HG03565 (cell line): Measurements from ENCODE around the gene REEP1.

Experiments used
- ATAC-seq: cut with Tn5 transposase; IDR thresholded peaks from one replicate; pipeline ENCODE4 v1.9.1; 2021; ENCODE audit warnings: mild to moderate bottlenecking, moderate library complexity; ENCODE audit not compliant: unreplicated experiment

The REEP1 gene

GRCh38 chr2:86308356-86308755, 29.1 kb downstream of the REEP1 start:
- no peak for ATAC-seq

DNA sequence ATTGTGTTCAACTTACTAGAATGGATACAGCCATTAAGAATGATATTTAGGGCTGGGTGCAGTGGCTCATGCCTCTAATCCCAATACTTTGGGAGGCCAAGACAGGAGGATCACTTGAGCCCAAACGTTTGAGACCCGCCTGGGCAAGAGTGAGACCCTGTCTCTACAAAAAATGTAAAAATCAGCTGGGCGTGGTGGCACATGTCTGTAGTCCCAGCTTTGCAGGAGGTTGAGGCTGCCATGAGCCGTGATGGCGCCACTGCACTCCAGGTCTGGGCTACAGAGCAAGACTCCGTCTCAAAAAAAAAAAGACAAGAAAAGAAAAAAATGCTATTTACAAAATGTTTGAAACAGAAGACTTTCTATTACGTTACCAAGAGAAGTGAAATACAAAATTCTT, 30.0 kb downstream of the REEP1 start:
- ATAC-seq: no peak

- no peak for ATAC-seq
Observed at GRCh38 chr2:86305915-86306254, 31.5 kb downstream of the REEP1 start.

DNA sequence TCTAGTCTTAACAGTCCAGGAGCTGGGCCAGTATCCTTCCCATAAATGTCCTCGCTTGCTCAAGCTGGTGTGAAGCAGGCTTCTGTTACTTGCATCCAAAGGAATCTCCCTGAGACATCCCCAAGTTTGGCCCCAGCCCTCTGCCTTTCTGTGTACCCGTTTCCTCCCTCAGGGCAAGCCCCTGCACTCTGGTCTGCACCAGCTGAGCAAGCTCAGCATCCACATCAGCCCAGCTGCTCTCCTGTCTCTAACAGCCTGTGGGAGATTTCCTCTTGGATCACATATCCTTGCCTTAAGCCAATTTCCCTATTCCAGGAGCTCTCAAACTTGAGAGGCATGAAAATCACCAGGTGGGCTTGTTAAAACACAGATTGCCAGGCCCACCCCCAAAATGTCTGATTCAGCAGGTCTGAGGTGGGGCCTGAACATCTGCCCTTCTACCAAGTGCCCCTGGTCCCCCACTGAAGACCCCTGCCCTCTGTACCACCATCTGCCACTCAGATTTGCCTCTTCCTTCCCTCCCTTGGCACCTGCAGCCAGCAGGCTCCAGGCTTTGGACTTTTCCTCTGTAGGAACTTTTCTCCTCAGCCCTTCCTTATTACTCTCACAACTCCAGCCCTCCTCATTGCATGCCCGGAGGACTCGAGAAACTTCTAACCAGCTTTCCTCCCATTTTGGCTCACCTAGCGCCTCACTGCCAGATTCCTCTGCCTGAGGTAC, 32.1 kb downstream of the REEP1 start:
- no peak for ATAC-seq

DNA sequence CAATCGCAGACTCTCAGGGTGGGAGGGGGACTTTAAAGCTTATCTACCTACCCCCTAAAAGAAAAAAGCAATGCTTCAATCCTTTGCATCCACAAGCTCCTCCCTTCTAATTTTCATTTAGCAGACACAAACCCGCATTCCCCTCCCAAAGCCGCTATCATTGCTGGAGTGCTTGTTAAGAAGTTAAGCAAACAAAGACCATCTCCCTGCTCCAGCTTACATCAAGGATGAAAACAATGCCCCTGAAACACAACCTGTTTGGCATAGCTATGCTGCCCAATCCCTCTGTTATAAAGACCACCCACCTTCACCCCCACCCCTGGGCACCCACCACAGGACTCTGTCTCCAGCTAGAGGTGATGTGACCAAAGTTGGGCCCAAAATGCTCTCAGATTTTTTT, 33.0 kb downstream of the REEP1 start:
- ATAC-seq: no peak

DNA sequence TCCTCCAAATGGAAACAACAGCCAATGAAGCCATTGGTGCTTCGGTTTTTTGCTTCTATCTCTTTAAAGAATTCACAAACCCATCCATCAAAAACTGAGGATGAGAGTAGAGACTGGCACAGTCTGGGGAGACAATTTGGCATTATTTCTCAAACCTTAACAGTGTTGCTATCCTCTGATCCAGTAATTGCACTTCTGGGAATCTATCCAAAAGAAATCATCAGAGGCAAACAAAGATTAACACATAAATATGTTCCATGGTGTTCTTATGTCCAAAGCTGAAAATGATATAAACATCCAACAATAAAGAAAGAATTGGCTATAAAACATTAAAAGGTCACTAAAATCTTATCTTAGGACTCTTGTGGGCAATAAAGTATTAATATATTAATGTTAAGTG, 35.1 kb downstream of the REEP1 start:
- ATAC-seq: no peak

DNA sequence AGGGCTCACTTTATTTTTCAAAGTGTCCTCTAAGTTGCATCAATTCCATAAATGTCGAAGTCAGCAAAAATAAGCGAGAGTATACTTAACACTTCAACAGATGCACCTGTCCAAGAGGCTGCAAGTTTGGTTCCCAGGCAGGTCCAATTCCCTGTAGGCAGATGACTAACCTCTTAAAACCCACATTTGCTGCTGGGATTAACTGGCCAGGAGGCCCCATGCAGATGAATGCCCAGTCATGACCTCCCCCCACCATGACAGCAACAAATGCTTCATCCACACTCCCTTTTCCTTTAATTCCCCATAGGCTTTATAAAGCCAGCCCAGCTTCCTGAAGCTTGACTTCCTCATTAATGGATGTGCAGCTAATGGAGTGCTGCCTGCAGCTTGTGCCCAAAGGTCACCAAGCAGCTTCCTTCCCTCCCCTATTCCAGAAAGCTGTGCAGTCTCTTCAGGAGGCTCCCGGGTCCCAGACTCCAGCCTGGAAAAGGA, 35.7 kb downstream of the REEP1 start:
- no peak for ATAC-seq

DNA sequence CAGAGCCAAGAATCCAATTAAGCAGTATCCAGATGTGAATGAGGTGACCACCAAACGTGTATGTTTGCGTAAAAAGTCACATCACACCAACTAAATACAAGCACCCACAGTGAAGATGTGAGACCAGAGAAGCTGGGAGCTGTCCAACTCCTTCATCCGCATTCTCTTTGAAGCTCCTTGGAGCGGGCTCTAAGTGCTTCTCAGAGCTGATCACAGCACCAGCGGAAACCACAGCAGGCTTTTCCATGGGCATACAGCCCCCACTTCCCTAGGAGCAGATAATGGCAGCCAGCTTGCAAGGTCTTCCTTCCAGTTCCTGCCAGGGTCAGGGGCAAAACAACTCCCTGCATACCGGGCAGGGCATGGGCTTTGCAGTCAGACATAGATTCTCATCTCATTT, 36.4 kb downstream of the REEP1 start:
- ATAC-seq: no peak

- no peak for ATAC-seq
Observed at GRCh38 chr2:86300496-86300895, 36.9 kb downstream of the REEP1 start.

GRCh38 chr2:86298411-86299390, 38.7 kb downstream of the REEP1 start:
- ATAC-seq: no peak

DNA sequence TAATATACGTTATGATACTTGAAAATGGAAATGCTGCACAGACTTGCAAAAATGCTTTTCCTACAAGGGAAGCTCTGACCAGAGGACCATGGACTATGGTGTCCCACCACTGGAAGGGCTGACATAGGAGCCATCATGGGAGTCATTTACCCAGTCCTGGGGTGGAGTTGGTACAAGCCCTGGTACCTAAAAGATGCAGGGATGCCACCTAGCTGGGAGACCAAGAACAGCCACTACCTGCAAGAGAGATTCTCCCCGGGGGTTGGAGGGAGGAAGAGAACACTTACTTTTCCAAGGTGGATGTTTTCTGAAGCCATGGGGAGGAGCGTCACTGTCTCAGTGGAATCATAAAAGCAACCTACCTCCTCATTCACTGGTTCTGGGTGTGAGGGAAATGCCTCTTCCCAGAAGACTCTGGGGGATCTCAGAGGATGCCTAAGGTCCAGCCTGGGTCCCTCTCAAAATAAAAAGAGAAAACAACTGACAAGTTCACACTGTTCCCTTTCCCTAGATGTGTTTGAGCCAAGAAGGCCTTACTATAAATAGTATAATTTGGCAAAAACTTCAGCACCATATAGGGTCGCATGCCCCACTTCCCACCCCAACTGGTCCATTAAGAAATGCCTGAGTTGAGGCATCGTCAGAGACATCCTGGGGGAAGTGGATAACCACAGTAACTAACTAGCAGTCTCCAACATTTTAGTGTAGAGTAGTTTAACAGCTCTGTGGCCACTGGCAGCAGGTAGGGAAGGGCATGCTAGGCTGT, 39.9 kb downstream of the REEP1 start:
- no peak for ATAC-seq

GRCh38 chr2:86296947-86297346, 40.5 kb downstream of the REEP1 start:
- ATAC-seq: no peak

- no peak for ATAC-seq
Observed at GRCh38 chr2:86295066-86295465, 42.4 kb downstream of the REEP1 start.

DNA sequence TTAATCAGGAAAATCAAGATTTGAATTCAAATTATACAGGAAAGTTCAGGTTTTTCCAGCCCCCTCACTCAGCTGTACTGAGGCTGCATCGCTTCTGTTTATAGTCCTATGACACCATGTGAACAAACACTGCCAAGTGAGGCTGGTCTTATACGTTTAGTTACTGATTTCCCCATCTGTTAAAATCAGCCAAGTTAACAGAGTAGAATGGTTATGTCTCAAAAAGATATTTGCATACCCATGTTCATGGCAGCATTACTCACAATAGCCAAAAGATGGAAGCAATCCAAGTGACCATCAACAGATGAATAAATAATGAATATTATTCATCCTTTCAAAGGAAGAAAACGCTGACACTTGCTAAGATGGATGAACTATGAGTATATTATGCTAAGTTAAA, 43.8 kb downstream of the REEP1 start:
- ATAC-seq: no peak

DNA sequence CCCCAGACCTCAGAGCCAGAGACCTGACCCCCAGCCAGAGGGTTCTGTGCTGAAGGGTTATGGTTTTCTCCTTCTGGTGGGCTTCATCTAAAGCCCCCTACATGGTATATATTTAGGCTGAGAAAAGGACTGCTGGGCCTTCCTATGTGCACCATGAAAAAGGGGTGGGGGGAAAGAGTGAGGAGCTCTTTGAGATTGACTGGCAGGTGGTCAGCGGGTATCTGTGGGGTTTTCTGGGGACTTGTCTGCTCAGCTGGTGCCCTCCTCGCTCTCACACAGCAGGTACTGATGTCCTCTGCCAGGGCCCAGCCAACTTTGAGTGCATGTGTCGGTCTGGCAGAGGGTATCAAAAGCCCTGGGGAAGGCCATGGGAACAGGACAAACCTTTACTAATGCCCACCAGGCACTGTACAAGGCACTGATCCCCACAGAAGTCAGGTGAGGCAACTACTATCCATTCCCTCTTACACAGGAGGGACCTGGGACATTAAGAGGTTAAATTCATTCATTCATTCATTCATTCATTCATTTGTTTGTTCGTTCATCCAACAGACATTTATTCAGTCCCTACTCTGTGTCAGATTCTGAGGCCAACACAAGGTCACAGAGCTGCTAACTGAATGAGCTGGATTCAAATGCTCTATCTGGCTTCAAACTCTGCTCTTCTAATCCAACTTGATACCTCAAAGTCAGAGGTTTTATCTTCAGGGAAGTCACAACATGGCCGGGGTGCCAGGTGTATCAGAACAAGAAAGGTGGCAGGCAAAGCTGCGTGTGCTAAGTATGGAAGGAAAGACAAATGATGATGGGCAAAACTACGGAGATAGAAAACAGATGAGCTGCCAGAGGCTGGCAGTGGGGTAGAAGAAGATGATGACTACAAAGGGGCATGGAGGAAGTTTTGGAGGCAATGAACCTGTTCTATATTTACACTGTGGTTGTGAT, 44.6 kb downstream of the REEP1 start:
- ATAC-seq: no peak

- no peak for ATAC-seq
Observed at GRCh38 chr2:86291328-86291662, 46.1 kb downstream of the REEP1 start.

- no peak for ATAC-seq
Observed at GRCh38 chr2:86290596-86291327, 46.7 kb downstream of the REEP1 start.

GRCh38 chr2:86286516-86286915, 50.9 kb downstream of the REEP1 start:
- ATAC-seq: no peak

- ATAC-seq: no peak
Observed at GRCh38 chr2:86285981-86286380, 51.4 kb downstream of the REEP1 start.

- ATAC-seq: no peak
Observed at GRCh38 chr2:86285571-86285970, 51.9 kb downstream of the REEP1 start.
